Activated naive CD8-positive, alpha-beta T cell treated with anti-CD3 and anti-CD28 coated beads for 36 hours (primary cell): ENCODE measurements around the gene FABP1. TPM values are rescaled to one million over a fixed set of nuclear protein-coding genes. Genes with fewer than 3 reads are reported as not detected.

ENCODE experiments used
- DNase-seq: peaks from one replicate; pipeline ENCODE4 v3.0.0; 2021
- H3K27ac Mint-ChIP-seq: one replicate; pipeline ENCODE4 v1.8.0; 2022; ENCODE audit warnings: mild to moderate bottlenecking, moderate library complexity, mixed read lengths
- H3K27me3 Mint-ChIP-seq: one replicate; pipeline ENCODE4 v1.8.0; 2022; ENCODE audit warnings: mild to moderate bottlenecking, mixed read lengths
- H3K36me3 Mint-ChIP-seq: one replicate; pipeline ENCODE4 v1.8.0; 2021; ENCODE audit warnings: mild to moderate bottlenecking, mixed read lengths
- H3K4me1 Mint-ChIP-seq: one replicate; pipeline ENCODE4 v1.8.0; 2021; ENCODE audit warnings: mixed read lengths
- H3K4me3 Mint-ChIP-seq: one replicate; pipeline ENCODE4 v1.8.0; 2022; ENCODE audit warnings: mild to moderate bottlenecking, moderate library complexity, mixed read lengths
- H3K9me3 Mint-ChIP-seq: one replicate; pipeline ENCODE4 v1.8.0; 2022; ENCODE audit warnings: mixed read lengths
- total RNA-seq, 2 experiments: library from RNA; stranded (reverse); gene quantifications; one replicate each; pipeline ENCODE4 v1.2.3, GENCODE V29; 2021

Gene FABP1
- total RNA-seq, 2 experiments from 2014 or later, result not detected

GRCh38 chr2:88147145-88147544 is 19.3 kb upstream of the FABP1 start:
- Mint-ChIP-seq H3K27me3 (peaks cover 14% of the 10 kb centered on the region), H3K36me3 (no peaks in the 10 kb centered on the region), H3K4me1 (no peaks in the 10 kb centered on the region), H3K4me3 (no peak overlapping the region), H3K27ac (no peak overlapping the region), H3K9me3 (peaks cover 13% of the 10 kb centered on the region)
- DNase-seq, result no peak

GRCh38 chr2:88146590-88146989 is 18.7 kb upstream of the FABP1 start:
- Mint-ChIP-seq H3K27me3 (peaks cover 19% of the 10 kb centered on the region), H3K36me3 (no peaks in the 10 kb centered on the region), H3K9me3 (peaks cover 16% of the 10 kb centered on the region), H3K4me3 (no peak overlapping the region), H3K4me1 (no peaks in the 10 kb centered on the region), H3K27ac (no peak overlapping the region)
- DNase-seq, result no peak

DNA sequence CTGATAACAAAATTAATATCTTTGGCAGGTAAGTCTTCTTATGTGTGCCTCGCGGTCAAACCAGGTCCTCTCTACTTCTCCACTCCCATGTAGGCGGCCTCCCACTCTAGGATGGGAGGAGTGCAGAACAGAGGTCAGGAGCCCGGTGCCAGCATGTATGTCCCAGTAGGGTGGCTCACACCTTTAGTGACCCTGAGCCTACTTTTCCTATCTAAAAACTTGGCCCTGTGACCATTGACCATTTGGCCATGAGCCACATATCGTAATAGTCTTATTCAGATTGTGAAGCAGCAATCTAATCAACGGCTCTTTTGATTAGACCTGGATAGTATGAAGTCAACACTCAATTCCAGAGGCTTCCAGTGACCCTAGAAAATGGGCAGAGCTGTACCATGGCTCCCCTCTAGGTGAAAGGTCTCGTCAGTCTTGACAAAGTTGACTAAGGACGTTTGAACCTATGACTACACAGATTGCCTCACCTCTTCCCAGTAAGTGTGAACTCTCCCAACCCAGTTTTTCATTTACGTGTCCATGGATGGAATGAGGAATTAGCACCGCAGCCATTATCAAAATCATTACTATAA is 17.1 kb upstream of the FABP1 start:
- Mint-ChIP-seq H3K9me3 (peaks cover 17% of the 10 kb centered on the region), H3K4me1 (no peaks in the 10 kb centered on the region), H3K36me3 (no peaks in the 10 kb centered on the region), H3K27me3 (peaks cover 19% of the 10 kb centered on the region), H3K4me3 (no peak overlapping the region), H3K27ac (no peak overlapping the region)
- DNase-seq, result no peak

GRCh38 chr2:88144271-88144670 is 16.4 kb upstream of the FABP1 start:
- no peak for DNase-seq
- H3K4me3 Mint-ChIP-seq, result no peak overlapping the region
- H3K27me3 Mint-ChIP-seq, result peaks cover 19% of the 10 kb centered on the region
- H3K27ac Mint-ChIP-seq, result no peak overlapping the region
- no peaks in the 10 kb centered on the region for H3K36me3 Mint-ChIP-seq
- H3K9me3 Mint-ChIP-seq, result peaks cover 14% of the 10 kb centered on the region
- no peaks in the 10 kb centered on the region for H3K4me1 Mint-ChIP-seq

- H3K4me3 Mint-ChIP-seq, result no peak overlapping the region
- peaks cover 19% of the 10 kb centered on the region for H3K27me3 Mint-ChIP-seq
- H3K4me1 Mint-ChIP-seq, result no peaks in the 10 kb centered on the region
- H3K36me3 Mint-ChIP-seq, result no peaks in the 10 kb centered on the region
- DNase-seq, result no peak
- H3K9me3 Mint-ChIP-seq, result peaks cover 6% of the 10 kb centered on the region
- no peak overlapping the region for H3K27ac Mint-ChIP-seq
These were observed 14.1 kb upstream of the FABP1 start for GRCh38 chr2:88141952-88142351.

DNA sequence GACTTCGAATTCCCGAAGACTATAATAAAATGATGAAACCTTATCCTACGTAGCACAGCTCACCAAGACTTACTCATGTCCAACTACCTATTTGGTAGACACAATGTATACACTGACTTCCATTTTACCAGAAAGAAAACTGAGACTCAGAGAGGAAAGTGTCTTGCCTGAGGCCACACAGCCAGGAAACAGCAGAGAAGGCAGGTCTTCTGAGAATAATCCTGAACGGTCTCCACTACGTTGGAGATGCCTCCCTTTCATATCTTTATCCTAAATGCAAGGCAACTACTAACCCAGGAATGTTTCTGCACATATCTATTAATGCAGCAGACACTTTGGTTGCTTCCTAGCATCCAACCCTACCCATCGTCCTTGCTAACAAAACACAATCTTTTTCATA is 11.9 kb upstream of the FABP1 start:
- Mint-ChIP-seq H3K27me3 (peaks cover 19% of the 10 kb centered on the region), H3K4me1 (no peaks in the 10 kb centered on the region), H3K9me3 (peaks cover 6% of the 10 kb centered on the region), H3K27ac (no peak overlapping the region), H3K4me3 (no peak overlapping the region), H3K36me3 (no peaks in the 10 kb centered on the region)
- DNase-seq, result no peak

DNA sequence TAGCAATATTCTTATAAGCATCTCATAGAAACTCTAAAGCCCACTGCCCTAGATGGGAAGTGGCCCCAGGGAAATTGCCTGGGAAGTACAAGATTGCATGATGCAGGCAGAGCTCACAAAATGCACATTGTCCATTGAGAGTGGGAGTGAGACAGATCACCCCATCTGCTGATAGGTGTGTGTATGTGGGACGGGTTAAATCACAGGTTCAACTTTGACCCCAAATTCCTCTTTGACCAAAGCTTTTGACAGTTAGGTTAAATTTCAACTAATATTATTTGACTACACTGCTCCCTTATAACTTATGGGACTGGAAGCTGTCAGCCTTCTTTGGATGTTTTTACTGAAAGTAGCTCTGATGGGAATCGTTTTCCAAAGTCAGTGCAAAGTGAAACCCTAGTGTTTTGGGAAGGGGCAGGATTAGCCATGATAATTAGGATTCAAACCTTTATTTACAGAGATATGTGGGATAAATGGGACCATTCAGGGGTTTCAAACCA is 11.4 kb upstream of the FABP1 start:
- Mint-ChIP-seq H3K27me3 (peaks cover 18% of the 10 kb centered on the region), H3K27ac (no peak overlapping the region), H3K36me3 (no peaks in the 10 kb centered on the region), H3K4me1 (no peaks in the 10 kb centered on the region), H3K9me3 (peaks cover 6% of the 10 kb centered on the region), H3K4me3 (no peak overlapping the region)
- no peak for DNase-seq

- Mint-ChIP-seq H3K9me3 (peaks cover 6% of the 10 kb centered on the region), H3K27me3 (peaks cover 5% of the 10 kb centered on the region), H3K36me3 (no peaks in the 10 kb centered on the region), H3K4me1 (no peaks in the 10 kb centered on the region), H3K27ac (no peak overlapping the region), H3K4me3 (no peak overlapping the region)
- DNase-seq, result no peak
These were observed 10.0 kb upstream of the FABP1 start for GRCh38 chr2:88137833-88138232.

DNA sequence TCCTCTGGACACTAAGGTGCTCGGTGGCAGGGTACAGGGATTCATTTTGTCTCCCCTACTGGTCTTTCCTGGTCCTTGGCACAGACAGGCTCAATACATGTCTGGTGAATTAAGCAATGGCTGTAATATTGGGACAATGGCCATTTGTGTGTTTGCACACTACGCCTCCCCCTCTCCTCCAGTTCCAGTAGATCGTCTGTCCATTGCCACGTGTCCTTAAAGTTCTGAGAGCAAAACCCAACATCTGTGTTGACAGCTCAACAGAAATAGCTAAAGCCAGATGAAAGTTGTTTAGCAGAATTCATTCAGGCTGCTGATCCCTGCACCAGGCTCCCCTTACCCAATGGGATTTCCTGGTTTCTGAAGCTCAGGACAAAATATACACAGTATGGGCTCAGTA is 9.0 kb upstream of the FABP1 start:
- peaks cover 2% of the 10 kb centered on the region for H3K27me3 Mint-ChIP-seq
- H3K9me3 Mint-ChIP-seq, result peaks cover 4% of the 10 kb centered on the region
- H3K27ac Mint-ChIP-seq, result no peak overlapping the region
- no peak for DNase-seq
- H3K36me3 Mint-ChIP-seq, result no peaks in the 10 kb centered on the region
- H3K4me3 Mint-ChIP-seq, result no peak overlapping the region
- H3K4me1 Mint-ChIP-seq, result no peaks in the 10 kb centered on the region

DNA sequence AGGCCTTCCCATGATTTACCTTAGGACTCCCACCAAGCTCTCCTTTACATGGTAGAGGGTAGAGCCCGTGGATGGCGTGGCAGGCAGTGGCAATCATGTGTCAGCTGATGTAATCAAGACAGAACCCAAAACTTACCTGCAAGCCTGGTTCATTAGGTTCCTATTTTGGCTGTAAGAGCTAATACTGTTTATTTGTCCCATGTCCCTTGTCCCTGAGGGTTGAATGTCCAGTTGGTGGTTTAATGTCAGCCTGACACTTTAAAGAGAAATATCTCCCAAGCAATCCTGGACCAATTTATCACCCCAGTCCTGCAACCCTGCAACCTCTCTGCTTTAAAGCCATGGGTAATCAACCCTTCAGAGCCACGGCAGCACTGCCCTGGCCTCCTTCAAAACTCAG is 6.0 kb upstream of the FABP1 start:
- H3K27ac Mint-ChIP-seq, result no peak overlapping the region

GRCh38 chr2:88131999-88132368 is 4.1 kb upstream of the FABP1 start:
- Mint-ChIP-seq H3K4me1 (no peaks in the 10 kb centered on the region), H3K4me3 (no peak overlapping the region), H3K9me3 (no peaks in the 10 kb centered on the region), H3K36me3 (no peaks in the 10 kb centered on the region), H3K27ac (no peak overlapping the region), H3K27me3 (no peaks in the 10 kb centered on the region)
- no peak for DNase-seq

More for the DNA sequence above, 6.0 kb upstream of the FABP1 start:
- no peak for DNase-seq
- H3K4me3 Mint-ChIP-seq, result no peak overlapping the region
- no peaks in the 10 kb centered on the region for H3K4me1 Mint-ChIP-seq
- no peaks in the 10 kb centered on the region for H3K36me3 Mint-ChIP-seq
- no peaks in the 10 kb centered on the region for H3K9me3 Mint-ChIP-seq
- H3K27me3 Mint-ChIP-seq, result no peaks in the 10 kb centered on the region

GRCh38 chr2:88131201-88131998 is 3.5 kb upstream of the FABP1 start:
- Mint-ChIP-seq H3K27ac (no peak overlapping the region), H3K4me1 (no peaks in the 10 kb centered on the region), H3K27me3 (no peaks in the 10 kb centered on the region), H3K4me3 (no peak overlapping the region), H3K9me3 (no peaks in the 10 kb centered on the region), H3K36me3 (no peaks in the 10 kb centered on the region)
- no peak for DNase-seq

DNA sequence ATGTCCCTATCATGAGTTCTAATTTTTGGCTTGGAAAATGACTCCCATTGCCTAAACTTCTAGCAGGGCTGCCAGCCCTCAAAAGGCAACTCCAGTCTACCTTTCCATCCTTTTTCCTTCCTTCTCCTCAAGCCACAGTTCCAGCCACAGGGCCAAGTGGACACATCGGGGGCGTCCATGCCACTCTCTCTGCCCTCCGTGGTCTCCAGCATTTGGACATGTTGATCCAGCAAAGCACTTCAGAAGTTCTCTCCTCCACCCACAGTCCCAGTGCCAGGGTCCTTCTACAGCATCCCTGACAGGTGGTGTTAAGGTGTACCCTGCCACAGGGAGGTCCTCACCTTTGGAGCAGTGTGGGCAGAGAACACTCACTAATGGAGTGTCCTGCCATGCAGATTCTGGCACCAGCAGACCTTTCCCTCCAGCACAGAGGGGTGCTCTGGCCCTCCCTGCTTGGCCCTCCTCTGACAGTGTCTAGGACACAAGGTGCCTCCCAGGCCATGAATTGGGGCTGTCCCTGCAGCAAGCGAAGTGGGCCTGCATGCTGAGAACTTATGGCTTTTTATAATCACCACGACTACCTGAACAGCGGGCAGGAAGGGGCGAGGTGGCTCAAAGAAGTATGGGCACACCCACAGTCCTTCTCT is 1.6 kb upstream of the FABP1 start:
- Mint-ChIP-seq H3K36me3 (no peaks in the 10 kb centered on the region), H3K27ac (no peak overlapping the region), H3K9me3 (no peaks in the 10 kb centered on the region)

GRCh38 chr2:88128654-88129312 is 921 bp upstream of the FABP1 start:
- Mint-ChIP-seq H3K4me3 (no peak overlapping the region), H3K9me3 (no peaks in the 10 kb centered on the region), H3K4me1 (no peaks in the 10 kb centered on the region), H3K36me3 (no peaks in the 10 kb centered on the region), H3K27me3 (no peaks in the 10 kb centered on the region), H3K27ac (no peak overlapping the region)
- no peak for DNase-seq

More for the DNA sequence above, 1.6 kb upstream of the FABP1 start:
- Mint-ChIP-seq H3K27me3 (no peaks in the 10 kb centered on the region), H3K4me1 (no peaks in the 10 kb centered on the region), H3K4me3 (no peak overlapping the region)
- DNase-seq, result no peak

DNA sequence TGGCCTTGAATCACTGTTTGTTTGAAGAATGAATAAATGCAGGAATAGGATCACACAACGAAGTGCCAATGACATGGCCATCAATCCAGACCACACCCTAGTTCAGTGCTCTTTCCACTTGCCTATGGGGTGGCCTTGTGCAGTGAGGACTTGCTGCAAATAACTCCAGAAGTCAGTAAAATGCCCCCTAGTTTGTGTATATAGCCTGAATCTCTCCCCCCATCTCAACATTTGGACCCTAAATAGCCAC is 299 bp downstream of the FABP1 start:
- no peak overlapping the region for H3K27ac Mint-ChIP-seq
- no peaks in the 10 kb centered on the region for H3K9me3 Mint-ChIP-seq
- H3K36me3 Mint-ChIP-seq, result no peaks in the 10 kb centered on the region
- no peaks in the 10 kb centered on the region for H3K4me1 Mint-ChIP-seq
- no peak for DNase-seq
- H3K27me3 Mint-ChIP-seq, result no peaks in the 10 kb centered on the region
- H3K4me3 Mint-ChIP-seq, result no peak overlapping the region
